Keratinocyte (primary cell): ENCODE data around the gene RGS13. TPM values are rescaled to one million over a fixed set of nuclear protein-coding genes. Genes with fewer than 3 reads are reported as not detected.

Experiments
- DNase-seq: peaks from one replicate; pipeline ENCODE4 v3.0.0-alpha.2; 2011; ENCODE audit warnings: low read depth, missing footprints, low spot score
- FAIRE-seq: peaks from 2 replicates; lab custom pipeline; 2011; peaks lifted over from hg19 to GRCh38; lab: Jason Lieb, UNC
- H2AFZ ChIP-seq: 2 replicates; pipeline ENCODE4 v1.6.0; 2012; ENCODE audit warnings: low read length, control low read depth, inconsistent platforms; ENCODE audit not compliant: control insufficient read depth
- H3K27ac ChIP-seq: 2 replicates; pipeline ENCODE4 v1.5.1; 2011; ENCODE audit warnings: low read length; ENCODE audit not compliant: control insufficient read depth, insufficient read depth
- H3K27me3 ChIP-seq: 3 replicates; pipeline ENCODE4 v1.6.0; 2011; ENCODE audit warnings: low read length; ENCODE audit not compliant: control insufficient read depth, insufficient read depth; ENCODE audit errors: extremely low read depth
- H3K36me3 ChIP-seq, 2 experiments: 2 replicates in 1 of 2; 3 replicates in 1 of 2; pipeline ENCODE4 v1.5.1; 2011; ENCODE audit warnings: low read length in 2 of 2, mild to moderate bottlenecking in 1 of 2; ENCODE audit not compliant: control insufficient read depth in 2 of 2, insufficient read depth in 2 of 2; ENCODE audit errors: extremely low read depth in 1 of 2
- H3K4me1 ChIP-seq: 3 replicates; pipeline ENCODE4 v1.5.1; 2011; ENCODE audit warnings: low read length; ENCODE audit not compliant: control insufficient read depth, insufficient read depth; ENCODE audit errors: extremely low read depth
- H3K4me2 ChIP-seq: 3 replicates; pipeline ENCODE4 v1.6.0; 2011; ENCODE audit warnings: low read depth, low read length; ENCODE audit not compliant: control insufficient read depth, insufficient read depth; ENCODE audit errors: extremely low read depth
- H3K4me3 ChIP-seq, 3 experiments: fragments of 200-600 bp in 1 of 3; sonication (generic) in 1 of 3; 2 replicates in 2 of 3; 3 replicates in 1 of 3; pipeline ENCODE4 v1.5.1; 2011 to 2016; ENCODE audit warnings: low read length in 3 of 3, mild to moderate bottlenecking in 3 of 3, control low read depth in 2 of 3, inconsistent platforms in 1 of 3, low read depth in 1 of 3, mixed read lengths in 1 of 3, mixed run types in 1 of 3, moderate library complexity in 1 of 3; ENCODE audit not compliant: control insufficient read depth in 2 of 3, insufficient read depth in 2 of 3; ENCODE audit errors: extremely low read depth in 1 of 3
- H3K79me2 ChIP-seq: 2 replicates; pipeline ENCODE4 v1.6.0; 2012; ENCODE audit warnings: low read length; ENCODE audit not compliant: control insufficient read depth, insufficient read depth
- H3K9ac ChIP-seq: 3 replicates; pipeline ENCODE4 v1.6.0; 2011; ENCODE audit warnings: low read length; ENCODE audit not compliant: control insufficient read depth, insufficient read depth; ENCODE audit errors: extremely low read depth
- H3K9me1 ChIP-seq: 3 replicates; pipeline ENCODE4 v1.6.0; 2011; ENCODE audit warnings: low read length; ENCODE audit not compliant: control insufficient read depth, insufficient read depth; ENCODE audit errors: extremely low read depth
- H3K9me3 ChIP-seq: 2 replicates; pipeline ENCODE4 v1.5.1; 2012; ENCODE audit warnings: low read depth, low read length; ENCODE audit not compliant: control insufficient read depth
- H4K20me1 ChIP-seq: 3 replicates; pipeline ENCODE4 v1.6.0; 2011; ENCODE audit warnings: low read length; ENCODE audit not compliant: control insufficient read depth, insufficient read depth; ENCODE audit errors: extremely low read depth
- EZH2 ChIP-seq: IDR thresholded peaks from one replicate; pipeline ENCODE4 v1.6.1; 2012; ENCODE audit warnings: inconsistent platforms, mild to moderate bottlenecking, low read length, moderate library complexity
- dilution Hi-C: fragments of 300-500 bp; cut with MboI; formaldehyde crosslinking; loops from one replicate; pipeline ENCODE4 v1.7.0; 2020; ENCODE audit warnings: low sequenced_read_pairs; ENCODE audit not compliant: extremely low pct_ligation_motif_present
- polyA plus RNA-seq, 5 experiments: library from polyadenylated mRNA; depleted of rRNA in 3 of 5; stranded (reverse) in 3 of 5; stranded (forward) in 1 of 5; unstranded in 1 of 5; fragments of >200 nt; gene quantifications; 1 replicate in 1 of 5; 2 replicates in 3 of 5; 3 replicates in 1 of 5; pipeline versions ENCODE4 v1.2.1 to v1.2.3, GENCODE V29; 2011 to 2012; ENCODE audit warnings: missing spikeins in 2 of 5, low read depth in 1 of 5, low replicate concordance in 1 of 5
- TF ChIP-seq, protein P1 (sequence below), 3 experiments: IDR thresholded peaks in 1 of 3; conservative IDR thresholded peaks in 1 of 3; optimal IDR thresholded peaks in 1 of 3; 2 replicates in 2 of 3; 3 replicates in 1 of 3; pipeline versions ENCODE3 to v1.5.1; 2011; ENCODE audit warnings: low read length in 3 of 3, mild to moderate bottlenecking in 3 of 3, moderate library complexity in 2 of 3, control low read depth in 1 of 3, inconsistent platforms in 1 of 3; ENCODE audit not compliant: insufficient read depth in 2 of 3; ENCODE audit errors: extremely low read depth in 1 of 3

RGS13 gene
- polyA plus RNA-seq, 1 donor (not counting 4 experiments of a cell fraction or from before 2014, with no cell fraction given): not detected

DNA sequence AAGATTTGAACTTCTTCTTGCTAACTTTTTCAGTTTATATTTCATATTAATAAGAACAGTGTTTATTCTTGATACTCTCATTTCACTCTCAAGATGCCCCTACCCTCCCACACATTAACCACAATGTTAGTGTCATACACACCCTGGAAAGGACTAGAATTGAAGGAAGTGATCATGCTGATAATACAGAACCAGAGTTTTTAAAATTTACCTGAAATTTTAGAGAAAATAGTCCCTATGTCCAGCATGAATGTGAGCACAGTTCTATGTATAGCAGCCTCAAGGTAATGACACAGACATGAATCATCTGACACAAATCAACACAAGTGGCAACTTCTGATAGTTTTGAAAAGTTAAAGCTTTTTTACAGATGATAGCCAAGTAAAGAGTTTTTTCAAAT is 34.4 kb upstream of the RGS13 start:
- peaks cover 3% of the 10 kb centered on the region for H3K4me1 ChIP-seq
- FAIRE-seq (peak; percentile 26), DNase-seq (no peak)
- TF ChIP-seq, protein P1, sequence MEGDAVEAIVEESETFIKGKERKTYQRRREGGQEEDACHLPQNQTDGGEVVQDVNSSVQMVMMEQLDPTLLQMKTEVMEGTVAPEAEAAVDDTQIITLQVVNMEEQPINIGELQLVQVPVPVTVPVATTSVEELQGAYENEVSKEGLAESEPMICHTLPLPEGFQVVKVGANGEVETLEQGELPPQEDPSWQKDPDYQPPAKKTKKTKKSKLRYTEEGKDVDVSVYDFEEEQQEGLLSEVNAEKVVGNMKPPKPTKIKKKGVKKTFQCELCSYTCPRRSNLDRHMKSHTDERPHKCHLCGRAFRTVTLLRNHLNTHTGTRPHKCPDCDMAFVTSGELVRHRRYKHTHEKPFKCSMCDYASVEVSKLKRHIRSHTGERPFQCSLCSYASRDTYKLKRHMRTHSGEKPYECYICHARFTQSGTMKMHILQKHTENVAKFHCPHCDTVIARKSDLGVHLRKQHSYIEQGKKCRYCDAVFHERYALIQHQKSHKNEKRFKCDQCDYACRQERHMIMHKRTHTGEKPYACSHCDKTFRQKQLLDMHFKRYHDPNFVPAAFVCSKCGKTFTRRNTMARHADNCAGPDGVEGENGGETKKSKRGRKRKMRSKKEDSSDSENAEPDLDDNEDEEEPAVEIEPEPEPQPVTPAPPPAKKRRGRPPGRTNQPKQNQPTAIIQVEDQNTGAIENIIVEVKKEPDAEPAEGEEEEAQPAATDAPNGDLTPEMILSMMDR (optimal IDR thresholded peaks at IDR 0.05 in 1 of 3, IDR thresholded peaks at IDR 0.05 in 1 of 3, conservative IDR thresholded peaks at IDR 0.05 in 1 of 3; ENCODE audit: extremely low read depth in 1 of 3, insufficient read depth in 2 of 3, low read length in 3 of 3): no peak
- TF ChIP-seq EZH2: no peak
- no peak overlapping the region for H3K9ac ChIP-seq
- H3K9me1 ChIP-seq: no peaks in the 10 kb centered on the region
- H2AFZ ChIP-seq: no peak overlapping the region
- no peak overlapping the region for H3K27ac ChIP-seq
- no peaks in the 10 kb centered on the region for H3K79me2 ChIP-seq
- dilution Hi-C loops: no loop called here
- H3K36me3 ChIP-seq: no peaks in the 10 kb centered on the region
- no peaks in the 10 kb centered on the region for H3K27me3 ChIP-seq
- no peak overlapping the region for H3K4me3 ChIP-seq
- no peak overlapping the region for H3K4me2 ChIP-seq
- no peaks in the 10 kb centered on the region for H4K20me1 ChIP-seq
- H3K9me3 ChIP-seq: no peaks in the 10 kb centered on the region

DNA sequence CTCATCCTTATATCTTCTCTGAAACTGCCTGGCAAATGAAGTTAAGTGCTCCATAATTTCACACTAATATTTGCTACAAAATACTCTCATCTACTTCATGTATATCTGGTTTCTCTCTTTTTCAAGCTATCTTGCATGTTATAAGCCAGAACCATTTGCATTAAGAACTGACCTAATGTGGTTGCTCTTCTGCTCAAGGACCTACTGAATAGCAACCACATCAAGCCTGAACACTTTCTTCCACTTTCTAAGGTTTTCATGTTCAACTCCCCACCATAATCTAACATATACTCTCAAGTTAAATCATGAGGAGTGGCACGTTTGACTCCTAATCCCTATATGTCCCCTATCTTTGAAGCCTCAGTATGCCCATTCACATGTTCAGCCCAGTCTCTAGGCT is 33.2 kb upstream of the RGS13 start:
- no peaks in the 10 kb centered on the region for H3K79me2 ChIP-seq
- FAIRE-seq (no peak), DNase-seq (no peak)
- H3K4me2 ChIP-seq: no peak overlapping the region
- no peaks in the 10 kb centered on the region for H4K20me1 ChIP-seq
- no peak overlapping the region for H3K27ac ChIP-seq
- no peak overlapping the region for H3K4me3 ChIP-seq
- H3K9me1 ChIP-seq: no peaks in the 10 kb centered on the region
- H3K27me3 ChIP-seq: no peaks in the 10 kb centered on the region
- H3K9ac ChIP-seq: no peak overlapping the region
- no peak overlapping the region for H2AFZ ChIP-seq
- H3K9me3 ChIP-seq: no peaks in the 10 kb centered on the region
- H3K36me3 ChIP-seq: no peaks in the 10 kb centered on the region
- TF ChIP-seq, protein P1 (optimal IDR thresholded peaks at IDR 0.05 in 1 of 3, IDR thresholded peaks at IDR 0.05 in 1 of 3, conservative IDR thresholded peaks at IDR 0.05 in 1 of 3; ENCODE audit: extremely low read depth in 1 of 3, insufficient read depth in 2 of 3, low read length in 3 of 3): no peak
- TF ChIP-seq EZH2: no peak
- peaks cover 3% of the 10 kb centered on the region for H3K4me1 ChIP-seq
- dilution Hi-C loops: no loop called here
